Upper lobe of right lung (tissue), 1 donor: ENCODE results near the gene ATG4D. TPM values are rescaled to one million over a fixed set of nuclear protein-coding genes. Genes with fewer than 3 reads are reported as not detected.

Experiments
- ATAC-seq: fragments of 200-7000 bp; cut with Tn5 transposase; one replicate; pipeline ENCODE4 v1.9.1; 2020; ENCODE audit warnings: mild to moderate bottlenecking, moderate library complexity
- DNase-seq: peaks from one replicate; pipeline ENCODE4 v3.0.0-alpha.2; 2020
- H3K27ac ChIP-seq: fragments of 200-600 bp; one replicate; pipeline ENCODE4 v1.8.0; 2022
- H3K27me3 ChIP-seq: fragments of 200-600 bp; one replicate; pipeline ENCODE4 v1.8.0; 2022; ENCODE audit warnings: mild to moderate bottlenecking
- H3K36me3 ChIP-seq: fragments of 200-600 bp; one replicate; pipeline ENCODE4 v1.8.0; 2022
- H3K4me1 ChIP-seq: fragments of 200-600 bp; one replicate; pipeline ENCODE4 v1.8.0; 2022
- H3K4me3 ChIP-seq: fragments of 200-600 bp; one replicate; pipeline ENCODE4 v1.8.0; 2022; ENCODE audit warnings: mild to moderate bottlenecking
- H3K9me3 ChIP-seq: fragments of 200-600 bp; one replicate; pipeline ENCODE4 v1.8.0; 2022
- intact Hi-C: fragments of 100-400 bp; cut with DNase I; formaldehyde crosslinking; loops from one replicate; pipeline ENCODE4 v1.11.0; 2022
- total RNA-seq: library from RNA; stranded (reverse); fragmentation: NEBNext Ultra II Directional; extraction: Animal tissue kit (Norgen Biotek cat#: 25700); gene quantifications from one replicate; pipeline ENCODE4 v1.2.1, GENCODE V29; 2021
- TF ChIP-seq, protein P1 (sequence below): fragments of 200-600 bp; IDR thresholded peaks from one replicate; pipeline ENCODE4 v1.8.0; 2022; ENCODE audit warnings: antibody characterized with exemption
- donor health status: DM: no; HTN: yes; CAD: no; lungs with severe emphysema.

ATG4D gene
- total RNA-seq, 1 donor from 2014 or later = 21.0 TPM

DNA sequence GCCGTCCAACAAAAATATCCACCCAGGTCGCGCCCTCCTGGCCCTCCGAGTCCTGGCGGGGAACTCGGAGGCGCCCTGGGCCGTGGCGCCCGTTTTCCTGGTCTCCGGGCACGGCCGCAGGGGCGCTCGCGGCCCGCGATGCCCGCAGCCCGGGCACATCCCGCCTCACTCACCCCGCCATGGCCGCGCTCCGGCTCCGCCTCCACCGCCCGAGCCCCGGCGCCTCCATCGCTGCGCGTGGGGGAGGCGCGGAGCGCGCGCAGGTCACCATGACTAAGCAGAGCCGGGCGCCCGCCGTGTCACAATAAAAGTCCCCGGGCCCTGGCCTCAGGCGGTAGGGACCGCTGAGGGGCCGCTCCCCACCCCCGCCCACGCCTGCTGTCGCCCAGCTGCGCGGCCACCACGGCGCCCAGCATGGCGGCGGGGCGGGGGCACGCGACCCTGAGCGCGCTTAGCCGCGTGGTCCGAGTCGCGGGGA lies 41.1 kb upstream of the ATG4D start:
- peak; percentile 98 for DNase-seq
- TF ChIP-seq, protein P1, sequence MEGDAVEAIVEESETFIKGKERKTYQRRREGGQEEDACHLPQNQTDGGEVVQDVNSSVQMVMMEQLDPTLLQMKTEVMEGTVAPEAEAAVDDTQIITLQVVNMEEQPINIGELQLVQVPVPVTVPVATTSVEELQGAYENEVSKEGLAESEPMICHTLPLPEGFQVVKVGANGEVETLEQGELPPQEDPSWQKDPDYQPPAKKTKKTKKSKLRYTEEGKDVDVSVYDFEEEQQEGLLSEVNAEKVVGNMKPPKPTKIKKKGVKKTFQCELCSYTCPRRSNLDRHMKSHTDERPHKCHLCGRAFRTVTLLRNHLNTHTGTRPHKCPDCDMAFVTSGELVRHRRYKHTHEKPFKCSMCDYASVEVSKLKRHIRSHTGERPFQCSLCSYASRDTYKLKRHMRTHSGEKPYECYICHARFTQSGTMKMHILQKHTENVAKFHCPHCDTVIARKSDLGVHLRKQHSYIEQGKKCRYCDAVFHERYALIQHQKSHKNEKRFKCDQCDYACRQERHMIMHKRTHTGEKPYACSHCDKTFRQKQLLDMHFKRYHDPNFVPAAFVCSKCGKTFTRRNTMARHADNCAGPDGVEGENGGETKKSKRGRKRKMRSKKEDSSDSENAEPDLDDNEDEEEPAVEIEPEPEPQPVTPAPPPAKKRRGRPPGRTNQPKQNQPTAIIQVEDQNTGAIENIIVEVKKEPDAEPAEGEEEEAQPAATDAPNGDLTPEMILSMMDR = no peak
- H3K27me3 ChIP-seq = no peaks in the 10 kb centered on the region
- peaks cover 24% of the 10 kb centered on the region for H3K36me3 ChIP-seq
- ATAC-seq = peak; percentile 95
- intact Hi-C loops = no loop called here
- peak overlapping the region; percentile 100 for H3K4me3 ChIP-seq
- no peaks in the 10 kb centered on the region for H3K9me3 ChIP-seq
- peaks cover 33% of the 10 kb centered on the region for H3K4me1 ChIP-seq
- peak overlapping the region; percentile 99 for H3K27ac ChIP-seq

DNA sequence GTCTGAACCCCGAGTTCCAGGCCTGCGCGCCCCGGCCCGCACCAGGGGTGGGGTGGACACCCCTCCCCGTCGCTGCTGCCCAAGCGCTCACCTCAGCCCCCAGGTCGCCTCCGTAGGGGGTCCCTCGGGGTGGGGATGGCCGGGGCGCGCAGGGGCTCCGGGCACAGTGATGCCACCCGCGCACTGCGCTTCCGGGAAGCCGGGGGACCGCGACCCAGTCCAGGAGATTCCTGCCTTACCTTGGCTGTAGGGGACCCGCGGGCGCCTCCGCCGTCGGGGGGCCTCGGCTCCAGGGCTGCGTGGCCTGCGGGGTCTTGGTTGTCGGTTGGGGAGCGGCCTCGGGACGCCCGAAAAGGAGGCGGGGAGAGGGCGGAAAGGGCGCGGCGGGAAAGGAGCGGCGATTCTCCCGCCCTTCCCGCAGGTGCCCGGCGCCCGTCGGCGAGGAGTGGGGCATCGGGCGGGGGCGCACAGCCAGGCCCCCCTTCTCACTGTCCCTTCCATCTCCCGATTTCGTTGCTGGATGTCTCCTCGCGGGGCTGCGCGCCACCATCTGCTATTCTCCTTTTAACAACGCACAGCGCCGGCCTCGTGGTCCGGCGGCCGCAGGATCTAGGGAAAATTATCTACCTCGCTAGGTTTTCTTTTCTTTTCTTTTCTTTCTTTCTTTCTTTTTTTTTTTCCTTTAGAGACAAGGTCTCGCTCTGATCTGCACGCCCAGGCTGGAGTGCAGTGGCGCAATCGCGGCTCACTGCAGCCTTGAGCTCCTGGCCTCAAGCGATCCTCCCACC lies 40.5 kb upstream of the ATG4D start, which contains the start of gene KEAP1:
TSS of gene KEAP1 (minus strand) at position 355 of the 788 bp plus-strand sequence. CDS start 3,323 bp downstream, outside the sequence.
- Histone ChIP-seq H3K27me3 (no peaks in the 10 kb centered on the region), H3K4me3 (peak within 1 kb of the TSS; percentile 100), H3K36me3 (peaks cover 18% of the 10 kb centered on the region), H3K9me3 (no peaks in the 10 kb centered on the region), H3K4me1 (peaks cover 32% of the 10 kb centered on the region), H3K27ac (peak within 1 kb of the TSS; percentile 99)
- peak; percentile 82 for DNase-seq
- intact Hi-C loops = no loop called here
- TF ChIP-seq, protein P1 = no peak
- peak; percentile 6 for ATAC-seq

DNA sequence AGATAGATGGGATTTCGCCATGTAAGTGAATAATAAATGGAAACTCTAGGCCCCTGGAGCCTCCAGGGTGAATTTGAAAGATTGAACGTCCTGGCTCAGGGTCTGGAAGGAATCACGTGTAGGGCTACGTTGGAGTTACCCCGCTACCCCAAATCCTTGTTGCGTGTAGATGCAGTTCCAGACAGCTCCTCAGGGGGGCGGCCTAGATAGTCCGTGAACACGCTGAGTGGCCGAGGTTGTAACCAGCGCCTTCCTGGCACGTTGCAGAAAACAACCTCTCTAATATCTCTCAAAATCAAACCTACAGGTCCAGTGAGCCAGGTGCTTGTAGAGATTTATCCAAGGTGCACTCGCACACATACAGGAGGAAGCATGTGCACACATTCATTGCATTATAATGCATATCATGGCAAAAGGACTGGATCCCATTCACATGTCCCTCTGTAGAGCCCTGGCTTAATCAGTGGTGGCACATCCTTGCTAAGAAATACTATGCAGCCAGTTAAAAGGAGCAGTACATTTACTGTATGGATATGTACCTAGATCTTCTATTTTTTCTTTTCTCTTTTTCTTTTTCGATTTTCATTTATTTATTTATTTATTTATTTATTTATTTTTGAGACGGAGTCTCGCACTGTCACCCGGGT lies 38.0 kb upstream of the ATG4D start:
- Histone ChIP-seq H3K27me3 (no peaks in the 10 kb centered on the region), H3K36me3 (no peaks in the 10 kb centered on the region), H3K4me3 (no peak overlapping the region), H3K27ac (no peak overlapping the region), H3K4me1 (peaks cover 22% of the 10 kb centered on the region), H3K9me3 (no peaks in the 10 kb centered on the region)
- intact Hi-C loops = no loop called here
- TF ChIP-seq, protein P1 = peak; percentile 87
- ATAC-seq = peak; percentile 49
- peak; percentile 88 for DNase-seq

DNA sequence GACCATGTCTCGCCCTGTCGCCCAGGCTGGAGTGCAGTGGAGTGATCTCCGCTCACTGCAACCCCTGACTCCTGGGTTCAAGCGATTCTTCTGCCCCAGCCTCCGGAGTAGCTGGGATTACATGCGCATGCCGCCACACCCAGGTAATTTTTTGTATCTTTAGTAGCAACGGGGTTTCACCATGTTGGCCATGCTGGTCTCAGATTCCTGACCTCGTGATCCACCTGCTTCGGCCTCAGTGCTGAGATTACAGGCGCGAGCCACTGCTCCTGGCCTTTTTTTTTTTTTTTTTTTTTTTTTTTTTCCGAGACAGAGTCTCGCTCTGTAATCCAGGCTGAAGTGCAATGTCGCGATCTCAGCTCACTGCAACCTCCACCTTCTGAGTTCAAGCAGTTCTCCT lies 35.7 kb upstream of the ATG4D start:
- Histone ChIP-seq H3K4me3 (no peak overlapping the region), H3K4me1 (peaks cover 10% of the 10 kb centered on the region), H3K27ac (no peak overlapping the region), H3K36me3 (no peaks in the 10 kb centered on the region), H3K27me3 (peaks cover 4% of the 10 kb centered on the region), H3K9me3 (no peaks in the 10 kb centered on the region)
- intact Hi-C loops = no loop called here
- no peak for DNase-seq
- TF ChIP-seq, protein P1 = no peak
- ATAC-seq = no peak

DNA sequence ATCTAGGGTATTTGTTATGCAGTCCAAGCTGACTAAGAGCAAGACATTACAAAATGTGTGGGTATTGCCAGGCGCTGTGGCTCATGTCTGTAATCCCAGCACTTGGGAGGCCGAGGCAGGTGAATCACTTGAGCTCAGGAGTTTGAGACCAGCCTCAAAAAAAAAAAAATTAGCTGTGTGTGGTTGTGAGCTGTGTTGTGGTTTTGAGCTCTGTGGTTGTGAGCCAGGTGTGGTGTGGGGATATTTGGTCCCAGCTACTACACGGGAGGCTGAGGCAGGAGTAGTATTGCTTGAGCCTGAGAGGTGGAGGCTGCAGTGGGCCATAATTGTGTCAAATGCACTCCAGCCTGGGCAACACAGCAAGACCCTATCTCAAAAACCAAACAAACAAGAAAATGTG lies 35.0 kb upstream of the ATG4D start:
- Histone ChIP-seq H3K27ac (no peak overlapping the region), H3K4me1 (peaks cover 10% of the 10 kb centered on the region), H3K9me3 (no peaks in the 10 kb centered on the region), H3K4me3 (no peak overlapping the region), H3K36me3 (no peaks in the 10 kb centered on the region), H3K27me3 (peaks cover 11% of the 10 kb centered on the region)
- intact Hi-C loops = no loop called here
- DNase-seq = no peak
- TF ChIP-seq, protein P1 = no peak
- no peak for ATAC-seq
